Activated B cell treated with CpG ODN at 0.5 μM for 24 hours (primary cell): Measurements from ENCODE around the gene HAUS3. TPM values are rescaled to one million over a fixed set of nuclear protein-coding genes. Genes with fewer than 3 reads are reported as not detected.

Experiments
- ATAC-seq: fragments of 200-7000 bp; cut with Tn5 transposase; one replicate; pipeline ENCODE4 v1.10.0; 2021; ENCODE audit warnings: low read depth, mild to moderate bottlenecking, moderate library complexity
- CTCF ChIA-PET: fragments of 350-600 bp; sonication (Branson Sonifier 250); formaldehyde crosslinking; loops from one replicate; lab custom pipeline; 2021; ENCODE audit warnings: antibody characterized with exemption; lab: Charles Lee
- POLR2A ChIA-PET: fragments of 350-600 bp; sonication (Branson Sonifier 250); formaldehyde crosslinking; loops from one replicate; lab custom pipeline; 2021; ENCODE audit warnings: antibody characterized with exemption; lab: Charles Lee
- DNase-seq: peaks from one replicate; pipeline ENCODE4 v3.0.0; 2022
- H3K27ac Mint-ChIP-seq: one replicate; pipeline ENCODE4 v1.8.0; 2020; ENCODE audit warnings: mixed read lengths
- H3K27me3 Mint-ChIP-seq: one replicate; pipeline ENCODE4 v1.8.0; 2021; ENCODE audit warnings: mixed read lengths
- H3K36me3 Mint-ChIP-seq: one replicate; pipeline ENCODE4 v1.8.0; 2021; ENCODE audit warnings: low read depth, mixed read lengths
- H3K4me1 Mint-ChIP-seq: one replicate; pipeline ENCODE4 v1.8.0; 2021; ENCODE audit warnings: mixed read lengths
- H3K4me3 Mint-ChIP-seq: one replicate; pipeline ENCODE4 v1.8.0; 2020; ENCODE audit warnings: mild to moderate bottlenecking, mixed read lengths
- H3K9me3 Mint-ChIP-seq: one replicate; pipeline ENCODE4 v1.8.0; 2020; ENCODE audit warnings: mixed read lengths
- intact Hi-C: fragments of 100-400 bp; cut with micrococcal nuclease; formaldehyde crosslinking; loops from one replicate; pipeline ENCODE4 v1.15.1; 2024
- total RNA-seq: library from RNA; stranded (reverse); gene quantifications from 2 replicates; pipeline ENCODE4 v1.2.3, GENCODE V29; 2022
- TF ChIP-seq, protein P1 (sequence below): fragments of 200-600 bp; IDR thresholded peaks from one replicate; pipeline ENCODE4 v1.8.0; 2022; ENCODE audit warnings: antibody characterized with exemption, mild to moderate bottlenecking

The HAUS3 gene
- total RNA-seq, 1 donor from 2014 or later, result 17.9 TPM

DNA sequence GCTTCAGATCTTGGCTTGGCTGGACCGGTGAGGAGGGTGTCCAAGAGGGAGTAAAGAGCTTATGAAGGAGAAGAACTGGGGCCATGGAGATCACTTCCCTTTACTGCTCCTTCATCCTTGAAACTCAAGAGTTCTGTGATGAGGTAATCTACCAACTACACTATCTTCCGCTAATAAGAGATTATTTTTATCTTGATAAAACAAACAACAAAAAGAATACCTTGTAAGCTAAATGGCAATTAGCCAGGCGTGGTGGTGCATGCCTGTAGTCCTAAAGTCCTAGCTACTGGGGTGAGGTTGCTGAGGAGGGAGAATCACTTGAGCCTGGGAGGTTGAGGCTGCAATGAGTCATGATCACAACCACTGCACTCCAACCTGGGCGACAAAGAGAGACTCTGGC is 47.4 kb downstream of the HAUS3 start:
- ATAC-seq (no peak), DNase-seq (no peak)
- ChIA-PET CTCF (no interaction called here), POLR2A (no interaction called here)
- H3K36me3 Mint-ChIP-seq, result peaks cover 1% of the 10 kb centered on the region
- H3K4me1 Mint-ChIP-seq, result no peaks in the 10 kb centered on the region
- TF ChIP-seq, protein P1, sequence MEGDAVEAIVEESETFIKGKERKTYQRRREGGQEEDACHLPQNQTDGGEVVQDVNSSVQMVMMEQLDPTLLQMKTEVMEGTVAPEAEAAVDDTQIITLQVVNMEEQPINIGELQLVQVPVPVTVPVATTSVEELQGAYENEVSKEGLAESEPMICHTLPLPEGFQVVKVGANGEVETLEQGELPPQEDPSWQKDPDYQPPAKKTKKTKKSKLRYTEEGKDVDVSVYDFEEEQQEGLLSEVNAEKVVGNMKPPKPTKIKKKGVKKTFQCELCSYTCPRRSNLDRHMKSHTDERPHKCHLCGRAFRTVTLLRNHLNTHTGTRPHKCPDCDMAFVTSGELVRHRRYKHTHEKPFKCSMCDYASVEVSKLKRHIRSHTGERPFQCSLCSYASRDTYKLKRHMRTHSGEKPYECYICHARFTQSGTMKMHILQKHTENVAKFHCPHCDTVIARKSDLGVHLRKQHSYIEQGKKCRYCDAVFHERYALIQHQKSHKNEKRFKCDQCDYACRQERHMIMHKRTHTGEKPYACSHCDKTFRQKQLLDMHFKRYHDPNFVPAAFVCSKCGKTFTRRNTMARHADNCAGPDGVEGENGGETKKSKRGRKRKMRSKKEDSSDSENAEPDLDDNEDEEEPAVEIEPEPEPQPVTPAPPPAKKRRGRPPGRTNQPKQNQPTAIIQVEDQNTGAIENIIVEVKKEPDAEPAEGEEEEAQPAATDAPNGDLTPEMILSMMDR, result no peak
- H3K4me3 Mint-ChIP-seq, result no peak overlapping the region
- intact Hi-C loops, result no loop called here
- no peaks in the 10 kb centered on the region for H3K27me3 Mint-ChIP-seq
- no peaks in the 10 kb centered on the region for H3K9me3 Mint-ChIP-seq
- H3K27ac Mint-ChIP-seq, result no peak overlapping the region

DNA sequence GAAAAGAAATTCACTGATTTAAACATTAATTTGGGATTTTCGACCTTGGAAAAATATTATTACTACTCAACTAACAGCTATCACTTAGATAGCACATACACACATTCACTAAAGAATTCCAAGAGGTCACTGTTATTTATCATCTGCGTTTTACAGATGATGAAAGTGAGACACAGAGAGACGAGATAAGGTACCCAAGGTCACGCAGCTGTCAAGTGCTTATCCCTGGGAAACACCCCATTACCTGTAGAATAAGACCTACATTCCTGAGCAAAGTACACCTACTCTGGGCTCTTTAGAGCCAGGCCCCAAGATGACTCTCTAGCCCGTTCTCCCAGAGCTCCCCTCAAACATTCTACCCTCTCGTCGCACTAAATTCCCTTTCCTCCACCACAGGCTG is 48.6 kb downstream of the HAUS3 start:
- TF ChIP-seq, protein P1, result no peak
- DNase-seq (no peak), ATAC-seq (no peak)
- H3K27me3 Mint-ChIP-seq, result no peaks in the 10 kb centered on the region
- H3K4me3 Mint-ChIP-seq, result no peak overlapping the region
- ChIA-PET CTCF (no interaction called here), POLR2A (no interaction called here)
- no peaks in the 10 kb centered on the region for H3K4me1 Mint-ChIP-seq
- intact Hi-C loops, result no loop called here
- H3K36me3 Mint-ChIP-seq, result peaks cover 1% of the 10 kb centered on the region
- peaks cover 2% of the 10 kb centered on the region for H3K9me3 Mint-ChIP-seq
- no peak overlapping the region for H3K27ac Mint-ChIP-seq

- intact Hi-C loops, result no loop called here
- no peak overlapping the region for H3K4me3 Mint-ChIP-seq
- POLR2A ChIA-PET, result no interaction called here
- H3K27ac Mint-ChIP-seq, result no peak overlapping the region
- ATAC-seq (no peak), DNase-seq (no peak)
- H3K27me3 Mint-ChIP-seq, result no peaks in the 10 kb centered on the region
- H3K9me3 Mint-ChIP-seq, result peaks cover 22% of the 10 kb centered on the region
- H3K36me3 Mint-ChIP-seq, result peaks cover 15% of the 10 kb centered on the region
- CTCF ChIA-PET, result no interaction called here
- no peaks in the 10 kb centered on the region for H3K4me1 Mint-ChIP-seq
- TF ChIP-seq, protein P1, result no peak
Measured at GRCh38 chr4:2186865-2187172, 55.1 kb downstream of the HAUS3 start.

DNA sequence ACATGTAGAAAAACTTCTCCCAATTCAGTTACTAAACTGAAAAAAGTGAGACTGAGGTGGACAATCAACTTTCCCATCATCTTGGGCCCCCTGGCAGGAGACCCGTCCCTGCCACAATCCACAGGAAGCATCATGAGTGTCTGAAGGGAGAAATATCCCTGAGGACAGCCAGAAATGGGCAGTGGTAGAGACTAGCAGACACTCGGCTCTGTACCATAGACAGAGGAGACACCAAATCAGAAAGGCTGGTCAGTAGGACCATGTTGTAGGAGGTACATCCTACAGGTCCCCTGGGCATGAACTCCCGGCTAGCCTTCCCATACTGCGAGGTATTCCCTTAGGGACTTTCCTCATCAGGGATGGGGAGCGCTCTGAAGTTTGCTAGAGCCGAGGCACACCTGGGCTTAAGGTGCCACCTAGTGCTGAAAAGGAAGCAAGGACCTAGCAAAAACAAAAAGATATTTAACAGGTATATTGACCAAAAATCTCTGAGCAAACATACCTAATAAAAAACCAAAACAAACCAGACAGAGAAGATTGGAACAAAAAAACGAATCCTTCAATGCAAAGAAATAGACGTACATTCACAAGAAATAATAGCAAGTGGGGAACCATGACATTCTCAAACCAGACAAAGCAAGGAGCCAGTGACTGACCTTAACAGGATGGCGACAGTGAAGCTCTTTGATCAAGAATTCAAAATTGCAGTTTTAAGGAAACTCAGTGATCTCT is 55.6 kb downstream of the HAUS3 start:
- CTCF ChIA-PET, result no interaction called here
- Mint-ChIP-seq H3K4me3 (no peak overlapping the region), H3K27me3 (no peaks in the 10 kb centered on the region), H3K27ac (no peak overlapping the region), H3K9me3 (peaks cover 22% of the 10 kb centered on the region), H3K36me3 (peaks cover 15% of the 10 kb centered on the region), H3K4me1 (no peaks in the 10 kb centered on the region)
- POLR2A ChIA-PET, result no interaction called here
- intact Hi-C loops, result no loop called here
- ATAC-seq (no peak), DNase-seq (no peak)
- TF ChIP-seq, protein P1, result no peak

DNA sequence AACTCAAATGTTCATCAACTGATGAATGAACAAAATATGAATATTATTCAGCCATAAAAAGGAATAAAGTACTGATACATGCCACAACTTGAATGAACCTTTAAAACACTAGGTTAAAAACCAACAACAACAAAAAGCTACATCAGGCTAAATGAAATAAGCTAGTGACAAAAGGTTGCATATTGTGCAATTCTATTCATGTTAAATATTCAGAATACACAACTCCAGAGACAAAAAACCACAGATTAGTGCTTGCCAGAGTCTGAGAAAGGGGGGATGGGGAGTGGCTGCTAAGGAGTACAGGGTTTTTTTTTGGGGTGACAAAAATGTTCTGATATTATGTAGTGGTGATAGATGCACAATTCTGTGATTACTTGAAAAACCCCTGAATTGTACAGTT is 58.5 kb downstream of the HAUS3 start:
- Mint-ChIP-seq H3K4me1 (no peaks in the 10 kb centered on the region), H3K27ac (no peak overlapping the region), H3K9me3 (peaks cover 20% of the 10 kb centered on the region), H3K27me3 (no peaks in the 10 kb centered on the region), H3K36me3 (peaks cover 15% of the 10 kb centered on the region), H3K4me3 (no peak overlapping the region)
- DNase-seq (no peak), ATAC-seq (no peak)
- TF ChIP-seq, protein P1, result no peak
- ChIA-PET CTCF (no interaction called here), POLR2A (no interaction called here)
- intact Hi-C loops, result no loop called here
